22Rv1 (cell line): ENCODE data around the gene CUX1.

ENCODE experiments used
- H3K27ac ChIP-seq: fragments of 450-650 bp; 2 replicates; pipeline ENCODE4 v1.5.1; 2017
- ZFX ChIP-seq: fragments of 450-650 bp; IDR thresholded peaks from 2 replicates; pipeline ENCODE4 v1.6.1; 2017; ENCODE audit warnings: antibody characterized with exemption, borderline replicate concordance
- TF ChIP-seq, protein P1 (sequence below): fragments of 450-650 bp; IDR thresholded peaks from 2 replicates; pipeline ENCODE4 v1.5.1; 2017; ENCODE audit warnings: mild to moderate bottlenecking

CUX1 gene

DNA sequence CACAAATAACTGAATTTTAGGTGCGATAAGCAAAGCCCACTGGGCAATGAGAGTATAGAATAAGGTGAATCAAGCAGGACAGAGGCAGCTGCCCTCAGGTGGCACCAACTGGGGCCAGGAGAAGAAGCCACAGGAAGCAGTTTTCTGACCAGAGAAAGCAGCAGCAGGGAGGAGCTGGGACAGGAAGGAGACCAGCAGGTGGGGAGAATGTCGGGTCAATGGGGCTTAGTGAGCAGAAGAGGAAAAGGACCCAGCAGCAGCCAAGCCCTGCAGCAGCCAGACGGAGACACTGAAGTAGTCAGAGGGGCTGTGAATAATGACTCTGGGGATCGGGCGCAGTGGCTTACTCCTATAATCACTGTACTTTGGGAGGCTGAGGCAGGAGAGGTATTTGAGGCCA, 259.7 kb downstream of the CUX1 start:
- H3K27ac ChIP-seq = no peak overlapping the region
- TF ChIP-seq, protein P1, sequence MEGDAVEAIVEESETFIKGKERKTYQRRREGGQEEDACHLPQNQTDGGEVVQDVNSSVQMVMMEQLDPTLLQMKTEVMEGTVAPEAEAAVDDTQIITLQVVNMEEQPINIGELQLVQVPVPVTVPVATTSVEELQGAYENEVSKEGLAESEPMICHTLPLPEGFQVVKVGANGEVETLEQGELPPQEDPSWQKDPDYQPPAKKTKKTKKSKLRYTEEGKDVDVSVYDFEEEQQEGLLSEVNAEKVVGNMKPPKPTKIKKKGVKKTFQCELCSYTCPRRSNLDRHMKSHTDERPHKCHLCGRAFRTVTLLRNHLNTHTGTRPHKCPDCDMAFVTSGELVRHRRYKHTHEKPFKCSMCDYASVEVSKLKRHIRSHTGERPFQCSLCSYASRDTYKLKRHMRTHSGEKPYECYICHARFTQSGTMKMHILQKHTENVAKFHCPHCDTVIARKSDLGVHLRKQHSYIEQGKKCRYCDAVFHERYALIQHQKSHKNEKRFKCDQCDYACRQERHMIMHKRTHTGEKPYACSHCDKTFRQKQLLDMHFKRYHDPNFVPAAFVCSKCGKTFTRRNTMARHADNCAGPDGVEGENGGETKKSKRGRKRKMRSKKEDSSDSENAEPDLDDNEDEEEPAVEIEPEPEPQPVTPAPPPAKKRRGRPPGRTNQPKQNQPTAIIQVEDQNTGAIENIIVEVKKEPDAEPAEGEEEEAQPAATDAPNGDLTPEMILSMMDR = no peak
- no peak for TF ChIP-seq ZFX

- TF ChIP-seq ZFX = no peak
- TF ChIP-seq, protein P1 = no peak
- no peak overlapping the region for H3K27ac ChIP-seq
Measured at GRCh38 chr7:102079140-102080018, 262.0 kb downstream of the CUX1 start.

GRCh38 chr7:102080019-102080433, 262.6 kb downstream of the CUX1 start:
- TF ChIP-seq, protein P1 = no peak
- TF ChIP-seq ZFX = no peak
- no peak overlapping the region for H3K27ac ChIP-seq

GRCh38 chr7:102080434-102081243, 263.2 kb downstream of the CUX1 start:
- TF ChIP-seq, protein P1 = no peak
- TF ChIP-seq ZFX = no peak
- no peak overlapping the region for H3K27ac ChIP-seq

DNA sequence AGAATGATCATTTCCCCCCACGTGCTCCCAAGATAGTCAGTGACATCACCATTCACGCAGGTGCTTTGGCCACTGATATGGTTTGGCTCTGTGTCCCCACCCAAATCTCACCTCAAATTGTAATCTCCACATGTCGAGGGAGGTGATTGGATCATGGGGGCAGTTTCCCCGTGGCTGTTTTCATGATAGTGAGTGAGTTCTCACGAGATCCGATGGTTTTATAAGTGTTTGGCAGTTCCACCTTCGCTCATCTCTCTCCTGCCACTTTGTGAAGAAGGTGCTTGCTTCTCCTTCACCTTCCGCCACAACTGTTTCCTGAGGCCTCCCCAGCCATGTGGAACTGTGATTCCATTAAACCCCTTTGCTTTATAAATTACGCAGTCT, 263.8 kb downstream of the CUX1 start:
- H3K27ac ChIP-seq = no peak overlapping the region
- TF ChIP-seq ZFX = no peak
- TF ChIP-seq, protein P1 = no peak

- TF ChIP-seq, protein P1 = no peak
- no peak for TF ChIP-seq ZFX
- no peak overlapping the region for H3K27ac ChIP-seq
Measured at GRCh38 chr7:102082693-102083368, 265.4 kb downstream of the CUX1 start.
